ENCODE results near the gene MTCP1.

GRCh38 chrX:155112171-155112570 is 41.2 kb upstream of the MTCP1 start:
- TF ChIP-seq, protein P1, sequence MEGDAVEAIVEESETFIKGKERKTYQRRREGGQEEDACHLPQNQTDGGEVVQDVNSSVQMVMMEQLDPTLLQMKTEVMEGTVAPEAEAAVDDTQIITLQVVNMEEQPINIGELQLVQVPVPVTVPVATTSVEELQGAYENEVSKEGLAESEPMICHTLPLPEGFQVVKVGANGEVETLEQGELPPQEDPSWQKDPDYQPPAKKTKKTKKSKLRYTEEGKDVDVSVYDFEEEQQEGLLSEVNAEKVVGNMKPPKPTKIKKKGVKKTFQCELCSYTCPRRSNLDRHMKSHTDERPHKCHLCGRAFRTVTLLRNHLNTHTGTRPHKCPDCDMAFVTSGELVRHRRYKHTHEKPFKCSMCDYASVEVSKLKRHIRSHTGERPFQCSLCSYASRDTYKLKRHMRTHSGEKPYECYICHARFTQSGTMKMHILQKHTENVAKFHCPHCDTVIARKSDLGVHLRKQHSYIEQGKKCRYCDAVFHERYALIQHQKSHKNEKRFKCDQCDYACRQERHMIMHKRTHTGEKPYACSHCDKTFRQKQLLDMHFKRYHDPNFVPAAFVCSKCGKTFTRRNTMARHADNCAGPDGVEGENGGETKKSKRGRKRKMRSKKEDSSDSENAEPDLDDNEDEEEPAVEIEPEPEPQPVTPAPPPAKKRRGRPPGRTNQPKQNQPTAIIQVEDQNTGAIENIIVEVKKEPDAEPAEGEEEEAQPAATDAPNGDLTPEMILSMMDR (conservative IDR thresholded peaks at IDR 0.05; ENCODE audit: low read depth, low read length) = no peak
- no peak for TF ChIP-seq EZH2phosphoT487 (IDR thresholded peaks at IDR 0.05; ENCODE audit: borderline replicate concordance, low read length)
- TF ChIP-seq EZH2 (IDR thresholded peaks at IDR 0.05; ENCODE audit: low read length, unreplicated experiment) = no peak

Data from PC-3 (cell line).